BE2C (cell line): ENCODE results near the gene C19orf33.

ENCODE experiments used
- DNase-seq: peaks from one replicate; pipeline ENCODE4 v3.0.0-alpha.2; 2020
- H3K27me3 ChIP-seq: fragments of 250-450 bp; sonication (Bioruptor Pico); 2 replicates; pipeline ENCODE4 v1.5.1; 2020; ENCODE audit warnings: mild to moderate bottlenecking
- H3K36me3 ChIP-seq: fragments of 250-450 bp; sonication (Bioruptor Pico); 2 replicates; pipeline ENCODE4 v1.5.1; 2020; ENCODE audit warnings: mild to moderate bottlenecking
- H3K4me1 ChIP-seq: fragments of 250-450 bp; sonication (Bioruptor Pico); 2 replicates; pipeline ENCODE4 v1.5.1; 2020
- H3K4me3 ChIP-seq: 2 replicates; pipeline ENCODE4 v1.5.1; 2011; ENCODE audit warnings: low read depth, low read length
- H3K9me3 ChIP-seq: fragments of 250-450 bp; sonication (Bioruptor Pico); 2 replicates; pipeline ENCODE4 v1.5.1; 2020
- TF ChIP-seq, protein P1 (sequence below): IDR thresholded peaks from 2 replicates; pipeline ENCODE4 v1.5.1; 2012; ENCODE audit warnings: mild to moderate bottlenecking, low read depth, low read length

C19orf33 gene

DNA sequence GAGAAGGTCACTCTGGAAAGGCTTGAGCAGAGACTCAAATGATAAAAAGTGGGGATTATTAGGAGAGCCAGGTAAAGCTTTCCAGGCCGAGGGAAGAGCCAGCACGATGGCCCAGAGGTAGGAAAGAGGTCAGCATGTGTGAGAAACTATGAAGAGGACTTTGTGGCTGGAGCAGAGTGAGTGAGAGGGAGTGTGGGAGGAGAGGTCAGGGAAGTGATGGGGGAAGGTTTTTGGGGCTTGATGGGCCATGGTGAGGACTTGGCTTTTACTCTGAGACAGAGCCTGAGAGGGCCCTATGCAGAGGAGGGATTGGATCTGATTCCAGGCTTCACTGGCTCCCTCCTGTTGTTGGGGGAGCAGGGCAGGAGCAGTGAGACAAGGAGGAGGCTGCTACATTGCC, 36.9 kb downstream of the C19orf33 start:
- Histone ChIP-seq H3K4me3 (no peak overlapping the region), H3K9me3 (no peaks in the 10 kb centered on the region), H3K4me1 (no peaks in the 10 kb centered on the region), H3K36me3 (no peaks in the 10 kb centered on the region), H3K27me3 (no peaks in the 10 kb centered on the region)
- DNase-seq, result no peak
- TF ChIP-seq, protein P1, sequence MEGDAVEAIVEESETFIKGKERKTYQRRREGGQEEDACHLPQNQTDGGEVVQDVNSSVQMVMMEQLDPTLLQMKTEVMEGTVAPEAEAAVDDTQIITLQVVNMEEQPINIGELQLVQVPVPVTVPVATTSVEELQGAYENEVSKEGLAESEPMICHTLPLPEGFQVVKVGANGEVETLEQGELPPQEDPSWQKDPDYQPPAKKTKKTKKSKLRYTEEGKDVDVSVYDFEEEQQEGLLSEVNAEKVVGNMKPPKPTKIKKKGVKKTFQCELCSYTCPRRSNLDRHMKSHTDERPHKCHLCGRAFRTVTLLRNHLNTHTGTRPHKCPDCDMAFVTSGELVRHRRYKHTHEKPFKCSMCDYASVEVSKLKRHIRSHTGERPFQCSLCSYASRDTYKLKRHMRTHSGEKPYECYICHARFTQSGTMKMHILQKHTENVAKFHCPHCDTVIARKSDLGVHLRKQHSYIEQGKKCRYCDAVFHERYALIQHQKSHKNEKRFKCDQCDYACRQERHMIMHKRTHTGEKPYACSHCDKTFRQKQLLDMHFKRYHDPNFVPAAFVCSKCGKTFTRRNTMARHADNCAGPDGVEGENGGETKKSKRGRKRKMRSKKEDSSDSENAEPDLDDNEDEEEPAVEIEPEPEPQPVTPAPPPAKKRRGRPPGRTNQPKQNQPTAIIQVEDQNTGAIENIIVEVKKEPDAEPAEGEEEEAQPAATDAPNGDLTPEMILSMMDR, result no peak

DNA sequence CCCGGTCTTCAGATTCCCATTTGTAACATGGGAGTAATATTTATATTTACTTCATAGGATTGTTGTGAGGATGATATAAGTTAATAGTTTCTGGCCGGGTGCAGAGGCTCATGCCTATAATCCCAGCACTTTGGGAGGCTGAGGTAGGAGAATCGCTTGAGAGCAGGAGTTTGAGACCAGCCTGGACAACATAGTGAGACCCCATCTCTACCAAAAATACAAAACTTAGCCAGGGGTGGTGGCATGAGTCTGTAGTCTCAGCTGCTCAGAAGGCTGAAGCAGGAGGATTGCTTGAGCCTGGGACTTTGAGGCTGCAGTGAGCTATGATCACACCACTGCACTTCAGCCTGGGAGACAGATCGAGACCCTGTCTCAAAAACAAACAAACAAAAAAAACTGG, 42.8 kb downstream of the C19orf33 start:
- H3K4me1 ChIP-seq, result no peaks in the 10 kb centered on the region
- H3K36me3 ChIP-seq, result no peaks in the 10 kb centered on the region
- no peak for DNase-seq
- no peaks in the 10 kb centered on the region for H3K9me3 ChIP-seq
- no peak overlapping the region for H3K4me3 ChIP-seq
- TF ChIP-seq, protein P1, result no peak
- H3K27me3 ChIP-seq, result no peaks in the 10 kb centered on the region

DNA sequence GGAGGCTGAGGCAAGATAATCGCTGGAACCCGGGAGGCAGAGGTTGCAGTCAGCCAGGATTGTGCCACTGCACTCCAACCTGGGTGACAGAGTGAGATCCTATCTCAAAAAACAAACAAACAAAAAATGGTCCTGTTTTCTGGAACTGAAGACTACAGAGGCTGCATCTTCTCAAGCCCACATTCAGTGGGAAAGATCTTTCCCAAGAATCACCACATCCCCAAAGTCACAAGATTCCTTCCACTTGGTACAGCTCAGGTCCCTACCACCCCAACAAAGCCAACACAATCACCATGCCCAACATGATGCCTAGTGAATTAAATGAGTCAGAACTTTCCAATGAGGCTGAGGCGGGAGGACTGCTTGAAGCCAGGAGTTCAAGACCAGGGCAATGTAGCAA, 46.8 kb downstream of the C19orf33 start:
- TF ChIP-seq, protein P1, result no peak
- Histone ChIP-seq H3K36me3 (no peaks in the 10 kb centered on the region), H3K27me3 (no peaks in the 10 kb centered on the region; the same call in 1 of the 2 replicates), H3K4me1 (no peaks in the 10 kb centered on the region), H3K9me3 (no peaks in the 10 kb centered on the region), H3K4me3 (no peak overlapping the region)
- no peak for DNase-seq

DNA sequence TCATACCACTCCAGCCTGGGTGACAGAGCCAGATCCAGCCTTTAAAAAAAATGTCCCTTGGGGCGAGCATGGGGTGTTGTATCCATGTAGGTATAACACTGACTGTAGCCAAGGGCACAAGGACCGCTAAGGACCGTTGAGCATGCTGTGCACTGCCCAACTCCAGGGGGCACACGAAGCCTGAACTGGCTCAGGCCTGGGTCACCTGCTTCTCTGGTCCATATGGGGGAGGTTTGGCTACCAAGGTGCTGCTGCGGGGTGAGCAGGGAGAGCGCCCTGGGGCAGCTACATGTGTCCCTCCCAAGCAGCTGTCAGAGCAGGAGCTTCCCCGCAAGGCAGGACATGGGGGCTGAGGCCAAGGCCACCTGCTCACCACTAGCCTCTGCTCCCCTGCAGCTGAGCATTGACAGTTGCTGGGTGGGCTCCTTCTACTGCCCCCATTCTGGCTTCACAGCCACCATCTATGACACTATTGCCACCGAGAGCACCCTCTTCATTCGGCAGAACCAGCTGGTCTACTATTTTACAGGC, 47.9 kb downstream of the C19orf33 start:
- Histone ChIP-seq H3K36me3 (no peaks in the 10 kb centered on the region), H3K4me1 (no peaks in the 10 kb centered on the region), H3K9me3 (no peaks in the 10 kb centered on the region), H3K4me3 (no peak overlapping the region), H3K27me3 (no peaks in the 10 kb centered on the region; the same call in 1 of the 2 replicates)
- DNase-seq, result no peak
- TF ChIP-seq, protein P1, result peak; percentile 6; the same call in 1 of the 2 replicates

DNA sequence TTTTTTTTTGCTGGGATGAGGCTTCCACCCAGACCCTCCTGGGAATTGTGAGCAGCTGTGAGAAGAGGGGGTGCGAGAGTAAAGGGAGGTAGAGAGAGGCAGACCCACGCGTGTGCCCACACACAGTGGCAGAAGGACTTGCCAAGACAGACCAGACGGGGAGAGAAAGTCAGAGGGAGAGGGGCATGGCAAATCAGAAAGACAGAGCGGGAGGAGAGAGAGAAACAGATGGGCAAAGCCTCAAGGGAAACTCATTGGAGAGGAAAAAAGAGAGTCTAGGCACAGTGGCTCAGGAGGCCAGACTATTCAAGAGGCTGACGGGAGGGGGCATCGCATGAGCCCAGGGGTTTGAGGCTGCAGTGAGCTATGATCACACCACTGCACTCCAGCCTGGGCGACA, 48.6 kb downstream of the C19orf33 start:
- Histone ChIP-seq H3K27me3 (peaks cover 2% of the 10 kb centered on the region; the same call in 1 of the 2 replicates), H3K36me3 (no peaks in the 10 kb centered on the region), H3K9me3 (no peaks in the 10 kb centered on the region), H3K4me1 (no peaks in the 10 kb centered on the region), H3K4me3 (no peak overlapping the region)
- TF ChIP-seq, protein P1, result no peak
- DNase-seq, result no peak
